ENCODE measurements around the gene GRIK4. TPM values are rescaled to one million over a fixed set of nuclear protein-coding genes. Genes with fewer than 3 reads are reported as not detected.

GRIK4 gene
- total and polyA plus RNA-seq, 2 experiments from 2014 or later = not detected

DNA sequence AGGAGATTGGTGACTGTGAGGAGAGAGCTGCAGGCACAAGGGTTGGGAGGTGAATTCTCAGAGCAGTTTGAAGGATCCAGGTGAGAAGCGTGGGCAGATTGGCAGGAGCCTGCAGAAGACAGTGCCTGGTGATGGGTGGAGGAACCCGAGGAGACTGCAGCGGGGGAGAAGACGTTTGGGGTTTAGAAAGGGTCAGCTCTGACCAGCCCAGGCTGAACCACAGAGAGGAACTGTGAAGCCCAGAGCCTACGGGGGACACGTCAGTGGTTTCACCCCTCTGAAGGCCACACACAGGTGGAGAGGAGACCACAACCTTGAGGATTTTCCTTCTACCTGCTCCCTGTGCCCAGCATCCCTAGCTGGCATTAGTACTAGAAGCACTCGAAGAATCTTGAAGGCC lies 357.5 kb downstream of the GRIK4 start:
- 62 to 71% methylated on average over 6 to 7 of the region's 7 CpGs for WGBS, 2 experiments (ENCODE audit: low coverage in 1 of 2, low lambda C conversion rate in 2 of 2, missing lambda C conversion rate in 2 of 2)
- Histone ChIP-seq H3K79me2 (ENCODE audit: insufficient read depth) (no peaks in the 10 kb centered on the region), H3K4me1 (ENCODE audit: insufficient read depth) (no peaks in the 10 kb centered on the region; the same call in 1 of the 2 replicates), H3K27me3 (replicated peaks; ENCODE audit: insufficient read depth) (peaks cover 16% of the 10 kb centered on the region; the same call in 1 of the 2 replicates), H3K4me2 (ENCODE audit: unreplicated experiment) (no peak overlapping the region), H2AFZ (no peak overlapping the region), H3K36me3 (ENCODE audit: low read depth) (no peaks in the 10 kb centered on the region), H3K9me3 (ENCODE audit: low read depth) (no peaks in the 10 kb centered on the region), H3F3A (ENCODE audit: insufficient read depth) (no peaks in the 10 kb centered on the region), H3K4me3 (no peak overlapping the region), H3K9me2 (ENCODE audit: insufficient read depth) (no peaks in the 10 kb centered on the region), H3K9ac (no peak overlapping the region), H4K20me1 (ENCODE audit: insufficient read depth) (no peaks in the 10 kb centered on the region), H3K27ac (no peak overlapping the region)
- TF ChIP-seq EZH2 (IDR thresholded peaks at IDR 0.05; ENCODE audit: insufficient read depth, poor library complexity, severe bottlenecking) (no peak), EZH2phosphoT487 (IDR thresholded peaks at IDR 0.05; ENCODE audit: insufficient read depth, low read depth) (no peak)
- in situ Hi-C loops (cut with MboI) = no loop called here
- DNase-seq = no peak

GRCh38 chr11:120869516-120870011 lies 358.0 kb downstream of the GRIK4 start:
- 45 to 58% methylated on average over 11 of the region's 11 CpGs for WGBS, 2 experiments (ENCODE audit: low coverage in 1 of 2, low lambda C conversion rate in 2 of 2, missing lambda C conversion rate in 2 of 2)

GRCh38 chr11:120871194-120871593 lies 359.6 kb downstream of the GRIK4 start:
- TF ChIP-seq EZH2 (IDR thresholded peaks at IDR 0.05; ENCODE audit: insufficient read depth, poor library complexity, severe bottlenecking) = no peak
- no peaks in the 10 kb centered on the region for H3K9me2 ChIP-seq (ENCODE audit: insufficient read depth)
- H4K20me1 ChIP-seq (ENCODE audit: insufficient read depth) = no peaks in the 10 kb centered on the region
- no peaks in the 10 kb centered on the region; the same call in 1 of the 2 replicates for H3K4me1 ChIP-seq (ENCODE audit: insufficient read depth)
- in situ Hi-C loops (cut with MboI) = no loop called here
- H3K27me3 ChIP-seq (replicated peaks; ENCODE audit: insufficient read depth) = peaks cover 16% of the 10 kb centered on the region; the same call in 1 of the 2 replicates
- H2AFZ ChIP-seq = no peak overlapping the region
- no peak overlapping the region for H3K4me2 ChIP-seq (ENCODE audit: unreplicated experiment)
- no peak overlapping the region for H3K9ac ChIP-seq
- no peaks in the 10 kb centered on the region for H3K79me2 ChIP-seq (ENCODE audit: insufficient read depth)
- H3F3A ChIP-seq (ENCODE audit: insufficient read depth) = no peaks in the 10 kb centered on the region
- no peaks in the 10 kb centered on the region for H3K9me3 ChIP-seq (ENCODE audit: low read depth)
- 53 to 56% methylated on average over 6 of the region's 6 CpGs for WGBS, 2 experiments (ENCODE audit: low coverage in 1 of 2, low lambda C conversion rate in 2 of 2, missing lambda C conversion rate in 2 of 2)
- DNase-seq = no peak
- H3K27ac ChIP-seq = no peak overlapping the region
- no peak overlapping the region for H3K4me3 ChIP-seq
- H3K36me3 ChIP-seq (ENCODE audit: low read depth) = no peaks in the 10 kb centered on the region

More at GRCh38 chr11:120869516-120870011, 358.0 kb downstream of the GRIK4 start:
- no peaks in the 10 kb centered on the region for H3K9me3 ChIP-seq (ENCODE audit: low read depth)
- in situ Hi-C loops (cut with MboI) = no loop called here
- H3K9ac ChIP-seq = no peak overlapping the region
- no peaks in the 10 kb centered on the region; the same call in 1 of the 2 replicates for H3K4me1 ChIP-seq (ENCODE audit: insufficient read depth)
- H4K20me1 ChIP-seq (ENCODE audit: insufficient read depth) = no peaks in the 10 kb centered on the region
- no peaks in the 10 kb centered on the region for H3K36me3 ChIP-seq (ENCODE audit: low read depth)
- no peaks in the 10 kb centered on the region for H3K79me2 ChIP-seq (ENCODE audit: insufficient read depth)
- no peak overlapping the region for H2AFZ ChIP-seq
- H3K4me3 ChIP-seq = no peak overlapping the region
- H3K27me3 ChIP-seq (replicated peaks; ENCODE audit: insufficient read depth) = peaks cover 16% of the 10 kb centered on the region; the same call in 1 of the 2 replicates
- H3K27ac ChIP-seq = no peak overlapping the region
- H3K4me2 ChIP-seq (ENCODE audit: unreplicated experiment) = no peak overlapping the region
- no peaks in the 10 kb centered on the region for H3F3A ChIP-seq (ENCODE audit: insufficient read depth)
- H3K9me2 ChIP-seq (ENCODE audit: insufficient read depth) = no peaks in the 10 kb centered on the region
- DNase-seq = no peak
- no peak for TF ChIP-seq EZH2 (IDR thresholded peaks at IDR 0.05; ENCODE audit: insufficient read depth, poor library complexity, severe bottlenecking)
- TF ChIP-seq EZH2phosphoT487 (IDR thresholded peaks at IDR 0.05; ENCODE audit: insufficient read depth, low read depth) = no peak

DNA sequence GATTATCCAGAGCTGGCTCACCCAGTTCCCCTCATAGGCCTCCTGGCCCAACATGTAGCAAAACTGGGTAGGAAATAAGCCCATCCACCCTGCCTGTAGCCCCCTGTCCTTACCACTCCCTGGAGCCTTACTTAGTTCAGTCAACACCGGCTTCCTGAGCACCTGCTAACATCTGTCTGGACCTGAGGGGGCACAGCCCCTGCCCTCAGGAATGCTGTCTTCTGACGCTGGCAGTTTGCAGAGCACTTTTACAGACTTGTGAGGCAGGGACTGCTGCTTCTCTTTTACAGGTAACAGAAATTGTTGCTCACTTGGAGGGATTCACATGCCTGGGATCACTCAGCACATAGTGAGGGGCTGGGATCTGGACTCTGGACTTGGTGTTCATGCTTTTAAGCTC lies 360.4 kb downstream of the GRIK4 start:
- in situ Hi-C loops (cut with MboI) = no loop called here
- H3K9ac ChIP-seq = no peak overlapping the region
- peaks cover 14% of the 10 kb centered on the region; the same call in 1 of the 2 replicates for H3K27me3 ChIP-seq (replicated peaks; ENCODE audit: insufficient read depth)
- H3K4me2 ChIP-seq (ENCODE audit: unreplicated experiment) = no peak overlapping the region
- no peaks in the 10 kb centered on the region; the same call in 1 of the 2 replicates for H3K4me1 ChIP-seq (ENCODE audit: insufficient read depth)
- H3K79me2 ChIP-seq (ENCODE audit: insufficient read depth) = no peaks in the 10 kb centered on the region
- DNase-seq = no peak
- no peaks in the 10 kb centered on the region for H3K9me3 ChIP-seq (ENCODE audit: low read depth)
- no peak overlapping the region for H2AFZ ChIP-seq
- TF ChIP-seq EZH2phosphoT487 (IDR thresholded peaks at IDR 0.05; ENCODE audit: insufficient read depth, low read depth) (no peak), EZH2 (IDR thresholded peaks at IDR 0.05; ENCODE audit: insufficient read depth, poor library complexity, severe bottlenecking) (no peak)
- H3K9me2 ChIP-seq (ENCODE audit: insufficient read depth) = no peaks in the 10 kb centered on the region
- no peak overlapping the region for H3K4me3 ChIP-seq
- H3F3A ChIP-seq (ENCODE audit: insufficient read depth) = no peaks in the 10 kb centered on the region
- H3K27ac ChIP-seq = no peak overlapping the region
- no peaks in the 10 kb centered on the region for H3K36me3 ChIP-seq (ENCODE audit: low read depth)
- 57 to 69% methylated on average over 2 of the region's 2 CpGs for WGBS, 2 experiments (ENCODE audit: low coverage in 1 of 2, low lambda C conversion rate in 2 of 2, missing lambda C conversion rate in 2 of 2)
- H4K20me1 ChIP-seq (ENCODE audit: insufficient read depth) = no peaks in the 10 kb centered on the region
